H1 (cell line): ENCODE measurements around the gene COG3. TPM values are rescaled to one million over a fixed set of nuclear protein-coding genes. Genes with fewer than 3 reads are reported as not detected.

Source experiments
- CTCF ChIA-PET: fragments of 300-600 bp; sonication (Branson Sonifier 250); formaldehyde crosslinking; loops from one replicate; lab custom pipeline; 2021; ENCODE audit not compliant: partially characterized antibody; lab: Charles Lee
- POLR2A ChIA-PET: fragments of 300-600 bp; sonication (Branson Sonifier 250); formaldehyde crosslinking; loops from one replicate; lab custom pipeline; 2021; ENCODE audit warnings: inconsistent platforms; ENCODE audit not compliant: partially characterized antibody; lab: Charles Lee
- DNase-seq, 2 experiments: peaks; one replicate each; pipeline versions ENCODE4 v3.0.0 to v3.0.0-alpha.2; 2010 to 2022; ENCODE audit warnings: low spot score in 2 of 2, low read depth in 1 of 2, mixed read lengths in 1 of 2
- FAIRE-seq: peaks from 2 replicates; lab custom pipeline; 2011; peaks lifted over from hg19 to GRCh38; lab: Jason Lieb, UNC
- H2AFZ ChIP-seq: 2 replicates; pipeline ENCODE4 v1.8.1; 2012; ENCODE audit warnings: low read length, inconsistent platforms
- H2AK5ac ChIP-seq: 2 replicates; pipeline ENCODE4 v1.6.1; 2013; ENCODE audit warnings: low read depth, low read length
- H2BK120ac ChIP-seq: replicated peaks from 2 replicates; pipeline ENCODE3; 2013; ENCODE audit warnings: low read depth, low read length, inconsistent platforms
- H2BK12ac ChIP-seq: 2 replicates; pipeline ENCODE4 v1.6.1; 2013; ENCODE audit warnings: low read depth, low read length
- H2BK15ac ChIP-seq: 2 replicates; pipeline ENCODE4 v1.6.1; 2013; ENCODE audit warnings: low read length
- H2BK20ac ChIP-seq: 2 replicates; pipeline ENCODE4 v1.6.1; 2013; ENCODE audit warnings: low read length
- H2BK5ac ChIP-seq: 2 replicates; pipeline ENCODE4 v1.6.1; 2013; ENCODE audit warnings: low read depth, low read length
- H3K14ac ChIP-seq: 2 replicates; pipeline ENCODE4 v1.6.1; 2013; ENCODE audit warnings: inconsistent platforms; ENCODE audit not compliant: insufficient read length
- H3K18ac ChIP-seq: 2 replicates; pipeline ENCODE4 v1.6.1; 2013; ENCODE audit warnings: low read length; ENCODE audit errors: extremely low read depth
- H3K23ac ChIP-seq: 2 replicates; pipeline ENCODE4 v1.6.1; 2013; ENCODE audit warnings: inconsistent platforms; ENCODE audit not compliant: insufficient read length
- H3K23me2 ChIP-seq: 2 replicates; pipeline ENCODE4 v1.6.1; 2013; ENCODE audit warnings: low read depth, low read length
- H3K27ac ChIP-seq: 2 replicates; pipeline ENCODE4 v1.6.1; 2011; ENCODE audit warnings: low read depth, low read length, inconsistent platforms
- H3K27me3 ChIP-seq, 4 experiments: replicated peaks in 1 of 4; 1 replicate in 1 of 4; 2 replicates in 3 of 4; pipeline versions ENCODE4 v1.6.1 to v1.8.1; 2011 to 2013; ENCODE audit warnings: low read length in 3 of 4, mild to moderate bottlenecking in 3 of 4, inconsistent platforms in 2 of 4, mixed read lengths in 2 of 4, moderate library complexity in 1 of 4; ENCODE audit not compliant: control insufficient read depth in 3 of 4, insufficient read depth in 3 of 4; ENCODE audit errors: extremely low read depth in 1 of 4
- H3K36me3 ChIP-seq, 4 experiments: 2 replicates each; pipeline versions ENCODE4 v1.6.1 to v1.8.1; 2011 to 2013; ENCODE audit warnings: mild to moderate bottlenecking in 4 of 4, low read length in 3 of 4, moderate library complexity in 2 of 4, control low read depth in 1 of 4, inconsistent platforms in 1 of 4; ENCODE audit not compliant: insufficient read depth in 4 of 4, control insufficient read depth in 2 of 4
- H3K4ac ChIP-seq: replicated peaks from 2 replicates; pipeline ENCODE3; 2013; ENCODE audit warnings: low read length, low read depth, mixed read lengths, inconsistent platforms; ENCODE audit not compliant: insufficient read length
- H3K4me1 ChIP-seq, 4 experiments: replicated peaks in 1 of 4; 1 replicate in 1 of 4; 2 replicates in 3 of 4; pipeline versions ENCODE4 v1.6.1 to v1.8.1; 2011 to 2013; ENCODE audit warnings: low read length in 3 of 4, inconsistent platforms in 2 of 4, mixed read lengths in 1 of 4; ENCODE audit not compliant: insufficient read depth in 4 of 4, control insufficient read depth in 3 of 4
- H3K4me2 ChIP-seq, 2 experiments: 2 replicates each; pipeline versions ENCODE4 v1.6.1 to v1.8.1; 2011 to 2013; ENCODE audit warnings: low read depth in 2 of 2, low read length in 2 of 2, control low read depth in 1 of 2, inconsistent platforms in 1 of 2, mild to moderate bottlenecking in 1 of 2; ENCODE audit not compliant: insufficient read depth in 1 of 2
- H3K4me3 ChIP-seq, 4 experiments: fragments of 200-600, 300-600 bp in 1 of 4; sonication (generic), shearing (Covaris generic), sonication (Bioruptor Twin) in 1 of 4; 2 replicates each; pipeline versions ENCODE4 v1.5.1 to v1.8.1; 2011 to 2016; ENCODE audit warnings: low read length in 4 of 4, low read depth in 3 of 4, control low read depth in 2 of 4, inconsistent platforms in 2 of 4, mild to moderate bottlenecking in 2 of 4, mixed read lengths in 1 of 4, moderate library complexity in 1 of 4; ENCODE audit not compliant: insufficient read depth in 2 of 4; ENCODE audit errors: extremely low read depth in 1 of 4
- H3K56ac ChIP-seq: replicated peaks from 2 replicates; pipeline ENCODE3; 2013; ENCODE audit warnings: low read depth, mild to moderate bottlenecking, mixed read lengths, low read length, inconsistent platforms; ENCODE audit not compliant: insufficient read length
- H3K79me1 ChIP-seq: 2 replicates; pipeline ENCODE4 v1.6.1; 2013; ENCODE audit warnings: low read depth, low read length, control low read depth
- H3K79me2 ChIP-seq, 2 experiments: 2 replicates each; pipeline versions ENCODE4 v1.6.1 to v1.8.1; 2012 to 2013; ENCODE audit warnings: low read length in 2 of 2, mild to moderate bottlenecking in 2 of 2, inconsistent platforms in 1 of 2; ENCODE audit not compliant: insufficient read depth in 2 of 2, control insufficient read depth in 1 of 2
- H3K9ac ChIP-seq, 4 experiments: replicated peaks in 1 of 4; 1 replicate in 1 of 4; 2 replicates in 3 of 4; pipeline versions ENCODE4 v1.6.1 to v1.8.1; 2011 to 2013; ENCODE audit warnings: low read depth in 3 of 4, low read length in 3 of 4, control low read depth in 2 of 4, mild to moderate bottlenecking in 2 of 4, moderate library complexity in 2 of 4, inconsistent platforms in 1 of 4; ENCODE audit errors: extremely low read depth in 1 of 4
- H3K9me3 ChIP-seq, 2 experiments: 2 replicates each; pipeline versions ENCODE4 v1.6.1 to v1.8.1; 2012 to 2013; ENCODE audit warnings: mild to moderate bottlenecking in 2 of 2, moderate library complexity in 2 of 2, control low read depth in 1 of 2, inconsistent platforms in 1 of 2, low read depth in 1 of 2, low read length in 1 of 2, mixed read lengths in 1 of 2; ENCODE audit not compliant: insufficient read depth in 2 of 2
- H4K20me1 ChIP-seq, 2 experiments: replicated peaks in 1 of 2; 2 replicates each; pipeline versions ENCODE3 to v1.8.1; 2011 to 2013; ENCODE audit warnings: inconsistent platforms in 2 of 2, low read length in 2 of 2, mild to moderate bottlenecking in 1 of 2; ENCODE audit not compliant: insufficient read depth in 2 of 2, control insufficient read depth in 1 of 2
- H4K5ac ChIP-seq: 2 replicates; pipeline ENCODE4 v1.6.1; 2013; ENCODE audit warnings: low read length, low read depth, mixed read lengths, inconsistent platforms; ENCODE audit not compliant: insufficient read length
- H4K8ac ChIP-seq: 2 replicates; pipeline ENCODE4 v1.8.0; 2013; ENCODE audit warnings: mild to moderate bottlenecking, moderate library complexity, low read length, inconsistent platforms; ENCODE audit not compliant: insufficient read depth; ENCODE audit errors: extremely low read depth
- H4K91ac ChIP-seq: replicated peaks from 2 replicates; pipeline ENCODE3; 2013; ENCODE audit warnings: low read length, mixed read lengths, inconsistent platforms; ENCODE audit not compliant: insufficient read length
- BCL11A ChIP-seq, 2 experiments: IDR thresholded peaks; one replicate each; pipeline ENCODE4 v1.6.1; 2011; ENCODE audit warnings: low read depth in 2 of 2, low read length in 2 of 2, mild to moderate bottlenecking in 2 of 2
- NRF1 ChIP-seq: IDR thresholded peaks from 2 replicates; pipeline ENCODE4 v1.6.1; 2011; ENCODE audit warnings: mild to moderate bottlenecking, low read depth, low read length, improper control_type of control experiment
- RFX5 ChIP-seq: IDR thresholded peaks from 2 replicates; pipeline ENCODE4 v1.6.1; 2011; ENCODE audit warnings: low read depth, low read length, improper control_type of control experiment, borderline replicate concordance
- TAF7 ChIP-seq: optimal IDR thresholded peaks from 2 replicates; pipeline ENCODE3; 2011; ENCODE audit warnings: low read depth, mild to moderate bottlenecking, inconsistent platforms, low read length, moderate library complexity, borderline replicate concordance
- YY1 ChIP-seq: IDR thresholded peaks from 2 replicates; pipeline ENCODE4 v1.6.1; 2011; ENCODE audit warnings: low read depth, mild to moderate bottlenecking, low read length
- WGBS, 2 experiments: shearing (Covaris generic) in 1 of 2; methylation state at CpG; one replicate each; pipeline versions ENCODE4 v1.1.6 to v1.1.7; 2013 to 2015; ENCODE audit warnings: low lambda C conversion rate in 2 of 2, mixed read lengths in 2 of 2, inconsistent platforms in 1 of 2, low coverage in 1 of 2, missing lambda C conversion rate in 1 of 2; ENCODE audit not compliant: insufficient replicate concordance in 2 of 2, insufficient coverage in 1 of 2, insufficient read length in 1 of 2; ENCODE audit errors: extremely low coverage in 1 of 2, missing lambda C conversion rate in 1 of 2; 5-methylcytosine and 5-hydroxymethylcytosine counted together
- polyA plus RNA-seq, 7 experiments: library from polyadenylated mRNA; depleted of rRNA in 3 of 7; stranded (reverse) in 5 of 7; unstranded in 2 of 7; fragments of >200 nt in 5 of 7; fragments of 200-250 nt in 2 of 7; gene quantifications; 1 replicate in 5 of 7; 2 replicates in 1 of 7; 4 replicates in 1 of 7; pipeline versions ENCODE4 v1.2.1 to v1.2.3, GENCODE V29; 2011 to 2013; ENCODE audit warnings: missing spikeins in 2 of 7, mixed read lengths in 2 of 7
- total RNA-seq: library from RNA; stranded (reverse); fragmentation: NEBNext Ultra II Directional; extraction: Animal tissue kit (Norgen Biotek cat#: 25700); gene quantifications from 2 replicates; pipeline ENCODE4 v1.2.1, GENCODE V29; 2021
- TF ChIP-seq, protein P1 (sequence below): IDR thresholded peaks from 2 replicates; pipeline ENCODE4 v1.6.1; 2012; ENCODE audit warnings: inconsistent platforms

The COG3 gene
- total and polyA plus RNA-seq, 2 of the 8 experiments (the other 6 are each of a cell fraction or from before 2014, with no cell fraction given), result 12.7 to 13.5 TPM

DNA sequence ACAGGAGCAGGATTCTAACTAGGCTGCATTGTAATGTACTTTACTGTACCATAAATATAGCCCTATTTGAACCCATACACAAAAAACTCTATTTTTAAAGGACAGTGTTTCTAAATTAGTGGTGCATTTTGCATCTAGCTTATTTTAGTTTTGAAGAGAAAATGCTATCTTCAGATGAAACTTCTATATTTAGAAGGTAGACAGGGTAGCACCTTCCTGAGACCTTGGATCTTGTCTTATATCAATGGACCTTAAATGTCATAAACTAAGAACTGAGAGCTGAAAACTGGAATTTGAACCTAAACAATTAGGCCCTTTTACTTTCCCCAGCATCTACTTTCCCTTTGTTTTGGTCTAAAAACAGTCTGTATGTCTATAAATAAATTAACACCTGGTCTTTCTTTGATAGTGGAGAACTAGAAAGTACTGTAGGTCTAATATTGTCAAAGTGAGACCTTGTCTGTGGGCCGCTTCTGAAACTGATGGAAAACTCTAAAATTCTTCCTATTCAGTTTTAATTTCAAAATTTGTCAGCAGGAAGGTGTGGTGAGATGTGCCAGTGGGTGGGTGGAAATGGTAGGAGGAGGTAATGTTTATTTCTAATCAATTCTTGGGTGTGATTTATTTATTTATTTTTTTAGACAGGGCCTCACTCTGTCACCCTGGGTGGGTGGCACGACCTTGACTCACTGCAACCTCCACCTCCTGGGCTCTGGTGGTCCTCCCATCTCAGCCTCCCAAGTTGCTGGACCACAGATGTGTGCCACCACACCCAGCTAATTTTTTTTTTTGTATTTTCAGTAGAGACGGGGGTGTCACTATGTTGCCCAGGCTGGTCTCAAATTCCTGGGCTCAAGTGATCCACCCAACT lies 10.1 kb downstream of the COG3 start:
- CTCF ChIA-PET, result interaction anchor here (0.6 to 2.0 kb wide), 8 partner anchors 12 to 121 kb away, joined by 3 to 9 read pairs (median 4); no protein-coding TSS in a partner anchor
- POLR2A ChIA-PET, result interaction anchor here (0.7 kb wide), 1 partner anchor 232 kb away, joined by 3 read pairs; no protein-coding TSS in a partner anchor
- no peaks in the 10 kb centered on the region for H3K27me3 ChIP-seq

More for the DNA sequence above, 10.1 kb downstream of the COG3 start:
- Histone ChIP-seq H3K9me3 (no peaks in the 10 kb centered on the region), H4K91ac (no peak overlapping the region), H3K4me3 (no peak overlapping the region), H2AFZ (no peak overlapping the region), H2AK5ac (no peak overlapping the region), H4K20me1 (peaks cover 0 to 6% of the 10 kb centered on the region in 2 experiments), H3K4me1 (no peaks in the 10 kb centered on the region), H3K4me2 (no peak overlapping the region), H3K18ac (no peak overlapping the region), H4K8ac (no peak overlapping the region), H3K27ac (no peak overlapping the region), H3K79me2 (peaks cover 0 to 51% of the 10 kb centered on the region in 2 experiments; a peak in 3 of 4 replicates), H4K5ac (no peak overlapping the region), H3K79me1 (no peaks in the 10 kb centered on the region; the same call in 1 of the 2 replicates), H3K56ac (no peak overlapping the region), H3K23me2 (no peaks in the 10 kb centered on the region), H2BK5ac (no peak overlapping the region), H3K14ac (no peak overlapping the region), H2BK15ac (no peak overlapping the region), H2BK120ac (no peak overlapping the region), H3K9ac (no peak overlapping the region), H3K23ac (no peak overlapping the region), H3K4ac (no peak overlapping the region), H2BK20ac (no peak overlapping the region), H2BK12ac (no peak overlapping the region), H3K36me3 (peaks cover 0 to 11% (median 4%) of the 10 kb centered on the region in 4 experiments; a peak in 5 of 8 replicates)
- WGBS, 2 experiments, result 88% methylated on average over 3 of the region's 3 CpGs; no CpG with 5 or more reads in 1 of the 2 experiments
- no peak for DNase-seq
- TF ChIP-seq YY1 (no peak), BCL11A (IDR thresholded peaks at IDR 0.05; ENCODE audit: low read depth in 2 of 2, low read length in 2 of 2) (no peak), RFX5 (no peak), NRF1 (no peak), TAF7 (no peak)
- TF ChIP-seq, protein P1, sequence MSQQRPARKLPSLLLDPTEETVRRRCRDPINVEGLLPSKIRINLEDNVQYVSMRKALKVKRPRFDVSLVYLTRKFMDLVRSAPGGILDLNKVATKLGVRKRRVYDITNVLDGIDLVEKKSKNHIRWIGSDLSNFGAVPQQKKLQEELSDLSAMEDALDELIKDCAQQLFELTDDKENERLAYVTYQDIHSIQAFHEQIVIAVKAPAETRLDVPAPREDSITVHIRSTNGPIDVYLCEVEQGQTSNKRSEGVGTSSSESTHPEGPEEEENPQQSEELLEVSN, result no peak
- FAIRE-seq, result no peak
